ENCODE results near the gene ZNRD2.
A peak's percentile ranks its signal among the peaks of the same experiment; 100 is the strongest.

ZNRD2 gene

GRCh38 chr11:65584106-65584505 is 13.8 kb downstream of the ZNRD2 start:
- Histone ChIP-seq H4K20me1 (ENCODE audit: insufficient read depth, low read length) (no peaks in the 10 kb centered on the region), H3F3A (ENCODE audit: insufficient read depth, low read length) (peaks cover 32% of the 10 kb centered on the region), H3K27ac (ENCODE audit: low read length) (no peak overlapping the region), H3K4me2 (ENCODE audit: low read depth, low read length) (no peak overlapping the region), H3K79me2 (ENCODE audit: low read length) (peaks cover 30% of the 10 kb centered on the region), H3K9ac (ENCODE audit: low read length) (no peak overlapping the region), H3K4me1 (ENCODE audit: low read length) (peaks cover 33% of the 10 kb centered on the region), H3K27me3 (replicated peaks; ENCODE audit: insufficient read depth, low read length) (no peaks in the 10 kb centered on the region), H3K4me3 (ENCODE audit: low read length) (no peak overlapping the region), H2AFZ (ENCODE audit: low read length) (no peak overlapping the region), H3K9me3 (replicated peaks; ENCODE audit: insufficient read depth, low read length) (no peaks in the 10 kb centered on the region), H3K36me3 (replicated peaks; ENCODE audit: insufficient read depth, low read length) (no peaks in the 10 kb centered on the region), H3K9me2 (replicated peaks; ENCODE audit: insufficient read depth, low read length) (no peaks in the 10 kb centered on the region)
- no peak for TF ChIP-seq EZH2phosphoT487 (IDR thresholded peaks at IDR 0.05; ENCODE audit: low read length)
- TF ChIP-seq, protein P1, sequence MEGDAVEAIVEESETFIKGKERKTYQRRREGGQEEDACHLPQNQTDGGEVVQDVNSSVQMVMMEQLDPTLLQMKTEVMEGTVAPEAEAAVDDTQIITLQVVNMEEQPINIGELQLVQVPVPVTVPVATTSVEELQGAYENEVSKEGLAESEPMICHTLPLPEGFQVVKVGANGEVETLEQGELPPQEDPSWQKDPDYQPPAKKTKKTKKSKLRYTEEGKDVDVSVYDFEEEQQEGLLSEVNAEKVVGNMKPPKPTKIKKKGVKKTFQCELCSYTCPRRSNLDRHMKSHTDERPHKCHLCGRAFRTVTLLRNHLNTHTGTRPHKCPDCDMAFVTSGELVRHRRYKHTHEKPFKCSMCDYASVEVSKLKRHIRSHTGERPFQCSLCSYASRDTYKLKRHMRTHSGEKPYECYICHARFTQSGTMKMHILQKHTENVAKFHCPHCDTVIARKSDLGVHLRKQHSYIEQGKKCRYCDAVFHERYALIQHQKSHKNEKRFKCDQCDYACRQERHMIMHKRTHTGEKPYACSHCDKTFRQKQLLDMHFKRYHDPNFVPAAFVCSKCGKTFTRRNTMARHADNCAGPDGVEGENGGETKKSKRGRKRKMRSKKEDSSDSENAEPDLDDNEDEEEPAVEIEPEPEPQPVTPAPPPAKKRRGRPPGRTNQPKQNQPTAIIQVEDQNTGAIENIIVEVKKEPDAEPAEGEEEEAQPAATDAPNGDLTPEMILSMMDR (IDR thresholded peaks at IDR 0.05; ENCODE audit: low read length) = no peak
- no peak for DNase-seq

DNA sequence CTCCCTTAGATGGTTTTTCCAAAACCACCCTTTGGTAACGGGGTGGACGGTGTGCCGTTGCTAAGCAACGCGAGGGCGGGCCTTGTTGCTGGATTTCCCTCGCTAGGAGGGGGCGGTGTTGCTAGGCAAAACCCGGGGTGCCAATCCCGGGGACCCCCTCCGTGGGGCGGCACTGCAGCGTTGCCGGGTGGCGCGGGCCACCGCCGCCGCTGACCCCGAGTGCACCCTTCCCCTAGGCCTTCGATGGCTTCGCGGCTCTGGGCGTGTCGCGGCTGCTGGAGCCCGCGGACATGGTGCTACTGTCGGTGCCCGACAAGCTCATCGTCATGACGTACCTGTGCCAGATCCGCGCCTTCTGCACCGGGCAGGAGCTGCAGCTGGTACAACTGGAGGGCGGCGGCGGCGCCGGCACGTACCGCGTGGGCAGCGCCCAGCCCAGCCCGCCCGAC is 14.5 kb downstream of the ZNRD2 start:
- TF ChIP-seq EZH2 (optimal IDR thresholded peaks at IDR 0.05; ENCODE audit: low read depth, low read length) (no peak), EZH2phosphoT487 (IDR thresholded peaks at IDR 0.05; ENCODE audit: low read length) (no peak)
- TF ChIP-seq, protein P1 (IDR thresholded peaks at IDR 0.05; ENCODE audit: low read length) = no peak
- no peaks in the 10 kb centered on the region for H3K36me3 ChIP-seq (replicated peaks; ENCODE audit: insufficient read depth, low read length)
- H3K4me2 ChIP-seq (ENCODE audit: low read depth, low read length) = no peak overlapping the region
- no peak overlapping the region for H3K4me3 ChIP-seq (ENCODE audit: low read length)
- H3K9me3 ChIP-seq (replicated peaks; ENCODE audit: insufficient read depth, low read length) = no peaks in the 10 kb centered on the region
- no peaks in the 10 kb centered on the region for H3K27me3 ChIP-seq (replicated peaks; ENCODE audit: insufficient read depth, low read length)
- no peak overlapping the region for H2AFZ ChIP-seq (ENCODE audit: low read length)
- H3K27ac ChIP-seq (ENCODE audit: low read length) = no peak overlapping the region
- no peak overlapping the region for H3K9ac ChIP-seq (ENCODE audit: low read length)
- peaks cover 32% of the 10 kb centered on the region for H3F3A ChIP-seq (ENCODE audit: insufficient read depth, low read length)
- no peaks in the 10 kb centered on the region for H4K20me1 ChIP-seq (ENCODE audit: insufficient read depth, low read length)
- H3K79me2 ChIP-seq (ENCODE audit: low read length) = peaks cover 30% of the 10 kb centered on the region
- H3K9me2 ChIP-seq (replicated peaks; ENCODE audit: insufficient read depth, low read length) = no peaks in the 10 kb centered on the region
- peaks cover 33% of the 10 kb centered on the region for H3K4me1 ChIP-seq (ENCODE audit: low read length)
- no peak for DNase-seq

- H3K27ac ChIP-seq (ENCODE audit: low read length) = peak overlapping the region; percentile 99; the same call in 1 of the 2 replicates
- H4K20me1 ChIP-seq (ENCODE audit: insufficient read depth, low read length) = no peaks in the 10 kb centered on the region
- peaks cover 23% of the 10 kb centered on the region for H3K79me2 ChIP-seq (ENCODE audit: low read length)
- peaks cover 33% of the 10 kb centered on the region for H3K4me1 ChIP-seq (ENCODE audit: low read length)
- no peak for DNase-seq
- no peak overlapping the region; the same call in 1 of the 2 replicates for H3K4me2 ChIP-seq (ENCODE audit: low read depth, low read length)
- no peak overlapping the region for H3K4me3 ChIP-seq (ENCODE audit: low read length)
- no peak for TF ChIP-seq EZH2phosphoT487 (IDR thresholded peaks at IDR 0.05; ENCODE audit: low read length)
- TF ChIP-seq EZH2 (optimal IDR thresholded peaks at IDR 0.05; ENCODE audit: low read depth, low read length) = no peak
- TF ChIP-seq, protein P1 (IDR thresholded peaks at IDR 0.05; ENCODE audit: low read length) = no peak
- H3F3A ChIP-seq (ENCODE audit: insufficient read depth, low read length) = peaks cover 32% of the 10 kb centered on the region
- H2AFZ ChIP-seq (ENCODE audit: low read length) = no peak overlapping the region
- H3K9me3 ChIP-seq (replicated peaks; ENCODE audit: insufficient read depth, low read length) = no peaks in the 10 kb centered on the region
- no peaks in the 10 kb centered on the region for H3K36me3 ChIP-seq (replicated peaks; ENCODE audit: insufficient read depth, low read length)
- H3K9ac ChIP-seq (ENCODE audit: low read length) = no peak overlapping the region
- no peaks in the 10 kb centered on the region for H3K27me3 ChIP-seq (replicated peaks; ENCODE audit: insufficient read depth, low read length)
- no peaks in the 10 kb centered on the region for H3K9me2 ChIP-seq (replicated peaks; ENCODE audit: insufficient read depth, low read length)
Observed at GRCh38 chr11:65585396-65586246, 15.3 kb downstream of the ZNRD2 start.
